Stimulated activated CD8-positive, alpha-beta memory T cell treated with anti-CD3 and anti-CD28 coated beads, Interleukin-15, amount 100 ng/mL, for 4 hours (primary cell): ENCODE data around the gene DGCR6L.
"Not testable (repeated sequence)": the region's sequence is repeated elsewhere in the genome, so short reads cannot be mapped to it uniquely, and the experiment has no call there.

Source experiments
- DNase-seq, 2 donors: peaks; one replicate each; pipeline ENCODE4 v3.0.0-alpha.2; 2020; ENCODE audit warnings: low read depth in 2 of 2

The DGCR6L gene

DNA sequence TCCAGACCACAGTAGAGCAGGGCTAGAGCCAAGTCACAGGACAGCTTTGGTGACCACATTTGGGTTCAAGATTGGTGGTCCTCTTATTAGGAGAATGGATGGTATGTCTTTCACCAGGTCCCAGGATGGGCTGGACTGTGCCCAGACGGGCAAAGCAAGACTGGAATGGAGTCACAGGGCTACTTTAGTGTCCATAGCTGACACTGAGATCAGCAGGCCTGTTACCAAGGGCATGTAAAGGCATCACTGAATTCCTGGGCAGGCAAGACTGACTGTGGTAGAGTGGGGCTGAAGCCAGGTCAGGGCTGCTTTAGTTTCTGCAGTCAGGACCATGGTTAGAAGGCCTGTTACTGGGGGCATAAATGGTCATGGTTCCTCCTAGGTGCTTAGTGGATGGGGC is 6.1 kb upstream of the DGCR6L start:
- DNase-seq = not testable (repeated sequence)

GRCh38 chr22:20324139-20324516 is 4.3 kb upstream of the DGCR6L start:
- no peak for DNase-seq

DNA sequence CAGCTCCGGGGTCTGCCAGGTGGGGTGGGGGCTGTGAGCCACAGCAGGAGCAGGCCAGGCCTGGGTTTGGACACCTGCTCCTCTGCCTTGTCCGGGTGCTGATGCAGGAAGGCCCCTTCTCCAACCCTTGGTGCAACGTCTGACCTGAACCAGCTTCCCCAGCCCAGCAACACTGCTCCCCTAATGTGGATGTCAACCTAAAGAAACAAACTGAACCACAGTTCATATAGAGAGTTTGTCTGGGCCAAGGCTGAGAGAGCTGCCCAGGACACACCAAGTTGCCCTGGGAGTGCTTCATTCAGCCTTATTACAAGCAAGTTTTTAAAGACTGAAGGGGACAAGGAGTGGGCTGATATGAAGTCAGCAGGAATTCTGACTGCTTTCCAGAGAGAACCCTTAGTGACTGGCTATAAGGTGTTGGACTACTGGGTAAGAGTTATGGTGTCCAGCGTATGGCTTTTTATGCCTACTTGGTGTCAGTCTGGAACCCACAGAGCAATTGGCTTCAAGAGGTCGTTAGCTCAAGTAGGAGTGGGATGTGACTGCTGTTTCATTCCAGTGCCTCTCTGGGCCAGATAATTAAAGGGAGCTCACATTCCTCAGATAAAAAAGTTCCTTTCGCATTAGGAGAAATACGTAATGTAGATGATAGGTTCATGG is 1.8 kb upstream of the DGCR6L start:
- DNase-seq = not testable (repeated sequence)

- DNase-seq = not testable (repeated sequence)
These were observed 1.0 kb upstream of the DGCR6L start for GRCh38 chr22:20320659-20321551.

DNA sequence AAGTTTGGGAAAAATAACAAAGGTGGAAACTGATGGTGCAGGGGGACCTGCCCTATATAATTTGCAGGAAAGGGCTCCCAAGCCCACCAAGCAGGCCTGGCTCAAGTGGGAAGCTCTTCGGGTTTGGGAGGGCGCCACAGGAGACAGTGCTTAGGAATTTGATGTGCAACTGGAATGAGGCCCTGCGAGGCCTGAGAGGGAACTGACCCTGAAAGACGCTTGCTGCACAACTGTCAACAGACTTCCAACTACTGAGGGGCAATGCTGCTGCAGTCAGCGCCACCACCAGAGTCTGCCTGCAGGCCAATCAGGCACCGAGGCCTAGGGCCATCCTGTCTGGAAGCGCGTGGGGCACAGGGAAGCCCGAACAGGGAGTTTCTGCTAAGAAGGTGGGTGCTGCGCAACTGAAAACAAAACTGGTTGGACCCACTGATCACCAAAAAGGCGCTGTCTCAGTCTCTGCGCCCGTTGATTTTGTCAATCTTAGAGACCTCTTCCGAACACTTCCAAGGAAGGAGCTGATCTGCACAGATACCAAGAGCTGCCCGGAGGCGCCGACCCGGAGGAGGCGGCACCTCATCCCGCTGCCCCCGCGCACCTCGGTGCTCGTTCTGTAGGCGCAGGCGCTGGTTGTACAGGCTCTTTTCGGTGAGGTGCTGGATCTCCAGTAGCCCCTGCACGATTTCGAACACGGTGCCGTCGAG is 667 bp downstream of the DGCR6L start:
- no peak for DNase-seq

DNA sequence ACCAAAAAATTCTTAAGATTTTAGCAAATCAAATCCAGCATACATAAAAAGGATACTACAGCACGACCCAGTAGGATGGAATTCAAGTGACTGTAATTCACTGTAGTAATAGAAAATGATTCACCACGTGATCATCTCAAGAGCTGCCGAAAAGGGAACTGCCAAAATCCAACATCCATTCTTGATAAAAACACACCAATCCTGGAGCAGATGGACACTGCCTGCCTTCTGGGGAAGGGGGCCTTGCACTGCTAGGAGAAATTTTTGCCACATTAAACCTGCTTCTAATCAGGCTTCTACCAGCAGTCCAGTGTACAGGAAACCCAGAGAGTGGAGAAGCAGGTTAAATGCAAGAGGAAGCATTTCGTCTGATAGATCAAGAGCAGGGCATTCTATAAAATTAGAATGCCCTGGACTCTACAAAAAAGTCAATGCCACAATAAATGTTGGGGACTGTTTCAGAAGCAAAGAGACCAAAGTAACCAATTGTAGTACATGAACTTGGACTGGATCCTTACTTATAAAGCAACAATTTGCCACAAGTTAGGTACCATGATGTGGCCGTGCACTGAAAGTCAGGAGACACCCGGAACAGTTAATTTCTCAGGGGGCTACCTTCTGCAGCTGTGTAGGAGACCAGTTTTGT is 1.7 kb downstream of the DGCR6L start:
- DNase-seq = not testable (repeated sequence)

GRCh38 chr22:20317402-20318042 is 2.3 kb downstream of the DGCR6L start:
- DNase-seq = not testable (repeated sequence)

DNA sequence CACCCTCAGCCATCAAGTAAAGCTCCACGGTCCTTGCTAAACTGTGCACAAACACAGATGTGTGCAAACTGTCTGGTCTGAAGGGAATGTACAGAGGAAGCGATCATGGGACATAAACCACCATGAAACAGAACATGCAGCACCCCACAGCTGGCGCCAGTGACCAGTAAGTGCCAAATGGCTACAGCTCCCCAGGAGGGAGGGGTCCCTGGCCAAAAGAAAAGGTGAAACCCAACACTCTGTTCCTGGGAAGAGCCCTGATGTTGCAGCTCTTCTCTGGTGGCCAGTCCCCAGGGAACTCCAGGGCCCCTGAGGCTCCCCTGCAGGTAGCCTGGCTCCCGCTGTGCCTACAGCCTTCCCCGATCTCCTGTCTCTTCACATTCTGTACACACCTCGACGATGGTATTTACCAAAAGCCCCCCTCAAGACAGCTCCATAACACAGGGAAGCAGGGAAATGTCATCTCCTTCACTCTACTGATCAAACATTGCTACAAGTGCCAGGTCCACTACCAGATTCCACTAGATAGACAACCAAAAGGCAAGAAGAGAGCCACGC is 2.9 kb downstream of the DGCR6L start:
- DNase-seq = no peak

DNA sequence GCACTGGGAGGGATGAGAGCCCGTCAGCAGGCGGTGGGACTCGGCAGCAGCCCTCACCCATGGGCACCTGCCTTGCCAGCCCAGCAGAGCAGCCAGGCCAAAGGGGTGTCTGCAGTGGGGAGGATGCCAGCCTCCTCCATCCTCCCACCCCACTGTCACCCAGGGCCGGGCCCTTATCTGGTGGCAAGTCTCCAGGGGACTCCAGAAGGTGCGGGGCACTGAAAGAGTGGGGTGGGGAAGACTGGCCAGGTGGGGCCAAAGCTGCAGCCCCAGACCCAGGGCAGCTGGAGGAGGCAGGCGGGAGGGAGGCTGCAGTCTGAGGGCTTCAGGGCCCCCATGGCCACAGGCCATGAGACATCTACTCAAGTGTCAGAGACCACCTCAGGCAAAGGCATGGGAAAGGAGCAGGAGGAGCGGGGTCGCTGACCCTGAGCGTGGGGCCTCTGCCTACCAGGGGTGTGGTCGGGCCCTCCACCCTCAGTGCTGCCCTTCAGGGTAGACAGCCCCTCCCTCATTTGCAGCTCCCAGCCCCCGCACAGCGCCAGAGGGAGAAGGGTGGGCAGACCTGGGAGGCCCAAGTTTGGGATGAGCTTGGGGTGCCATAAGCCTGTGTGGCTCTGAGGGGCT is 3.5 kb downstream of the DGCR6L start:
- no peak for DNase-seq

- DNase-seq = no peak
These were observed 4.3 kb downstream of the DGCR6L start for GRCh38 chr22:20315337-20316216.

DNA sequence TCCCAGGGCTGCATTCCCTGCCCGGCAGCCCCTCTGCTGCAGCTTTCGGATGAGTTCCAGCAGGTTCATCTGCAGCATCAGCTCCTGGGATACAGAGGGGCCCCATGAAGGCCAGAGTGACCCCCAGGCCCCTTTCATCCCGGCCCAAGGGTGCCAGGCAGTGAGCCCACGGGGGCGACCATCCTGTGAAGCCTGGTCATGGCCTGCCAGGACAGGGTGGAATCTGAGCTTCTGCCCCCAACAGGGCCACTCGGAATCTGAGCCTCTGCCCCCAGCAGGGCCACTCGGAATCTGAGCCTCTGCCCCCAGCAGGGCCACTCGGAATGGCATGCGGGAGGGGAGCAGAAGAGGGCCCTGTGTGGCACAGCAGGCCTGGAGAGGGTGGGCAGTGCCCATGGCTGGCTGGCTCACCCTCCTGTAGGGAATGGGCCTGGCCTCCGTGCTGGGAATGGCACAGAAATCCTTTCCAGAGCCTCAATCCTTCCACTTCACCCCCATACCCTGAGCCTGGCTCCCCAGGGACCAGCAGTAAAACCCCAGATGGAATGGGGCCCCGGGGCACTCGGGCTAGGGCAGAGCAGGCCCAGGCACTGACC is 5.0 kb downstream of the DGCR6L start:
- not testable (repeated sequence) for DNase-seq

DNA sequence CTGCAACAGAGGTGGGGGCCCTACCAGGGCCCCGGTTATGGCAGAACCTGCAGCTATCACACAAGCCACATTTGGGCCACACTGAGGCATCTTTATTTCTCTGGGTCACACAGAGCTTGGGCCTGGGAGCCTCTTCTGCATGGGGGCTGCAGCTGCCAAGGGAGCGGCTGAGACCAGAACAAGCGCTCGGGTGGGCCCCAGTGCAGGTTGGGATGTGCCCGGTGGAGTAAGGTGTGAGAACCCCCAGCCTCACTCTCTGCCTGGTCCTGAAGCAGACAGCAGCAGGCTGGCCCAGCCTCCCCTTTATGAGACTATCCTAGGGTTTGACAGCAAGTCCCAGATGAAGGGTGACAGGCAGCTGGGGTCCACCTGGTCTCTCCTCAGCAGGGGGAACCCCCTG is 5.7 kb downstream of the DGCR6L start:
- DNase-seq = not testable (repeated sequence)

DNA sequence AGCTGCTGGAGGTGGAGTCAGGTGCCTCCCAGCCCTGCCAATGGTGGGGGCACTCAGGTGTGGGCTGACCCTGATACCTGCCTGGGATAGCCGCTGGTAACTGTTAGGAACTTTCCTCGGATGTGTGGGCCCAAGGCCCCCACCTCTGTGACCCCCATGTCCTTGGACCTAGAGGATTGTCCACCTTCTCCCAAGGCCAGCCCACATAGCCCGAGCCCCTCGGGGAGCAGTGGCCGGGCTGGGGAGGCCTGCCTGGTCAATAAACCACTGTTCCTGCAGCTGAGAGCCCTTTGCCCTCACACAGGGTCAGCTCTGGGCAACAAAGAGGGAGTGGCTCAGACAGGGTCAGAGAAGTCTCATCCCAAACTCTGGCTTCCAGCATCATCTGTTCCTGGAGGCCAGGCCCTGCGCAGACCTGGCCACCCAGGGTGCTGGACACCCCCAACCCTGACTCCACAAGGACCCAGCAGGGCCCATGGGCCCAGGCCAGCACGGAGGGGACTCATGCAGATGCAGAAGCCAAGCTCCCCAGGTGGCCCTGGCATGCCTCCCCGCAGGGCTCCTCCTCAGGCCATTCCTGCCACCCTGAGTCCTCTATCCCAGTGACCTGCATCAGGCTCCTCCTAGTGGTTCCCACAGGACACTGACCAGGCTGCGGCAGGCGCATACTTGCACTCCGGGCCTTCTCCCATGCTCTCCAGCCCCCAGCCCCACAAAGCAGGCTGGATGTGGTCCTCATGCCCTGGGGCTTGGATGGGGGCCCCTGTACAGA is 6.4 kb downstream of the DGCR6L start:
- DNase-seq = not testable (repeated sequence)

DNA sequence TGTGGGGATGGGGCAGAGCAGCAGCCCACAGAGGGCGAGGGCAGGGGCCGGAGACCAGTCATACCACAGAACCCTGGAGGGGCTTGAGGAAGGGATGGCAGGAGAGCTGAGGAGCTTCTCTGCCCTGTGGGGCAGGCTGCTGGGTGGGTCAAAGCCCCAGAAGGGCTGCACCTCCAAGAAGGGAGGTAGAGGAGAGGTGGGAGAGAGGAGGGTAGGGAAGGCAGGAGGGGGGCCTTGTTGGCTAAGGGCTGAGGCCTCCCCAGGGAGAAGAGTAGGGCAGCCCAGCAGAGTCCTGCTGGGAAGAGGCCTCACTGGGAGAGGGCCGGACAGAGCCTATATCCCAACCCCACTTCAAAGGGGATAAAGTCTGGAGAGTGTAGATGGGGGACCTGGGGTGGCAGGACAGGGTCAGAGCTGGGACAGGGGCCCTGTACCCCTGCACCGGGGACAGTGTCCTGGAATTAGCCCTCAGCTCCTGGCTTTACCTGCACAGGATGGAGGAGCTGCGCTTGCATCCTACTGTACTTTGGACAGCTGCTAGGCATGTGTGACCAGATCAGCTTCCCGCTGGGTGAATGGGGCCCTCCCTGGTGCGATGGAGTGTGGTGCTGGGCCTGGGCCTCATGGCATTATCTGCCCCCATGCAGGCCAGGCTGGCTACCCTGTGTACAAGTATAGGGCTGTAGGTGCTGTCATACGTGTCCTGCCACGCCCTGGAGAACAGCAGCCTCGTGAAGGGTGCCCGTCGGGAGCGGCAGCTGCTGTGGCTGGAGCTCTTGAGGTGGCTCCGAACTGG is 7.3 kb downstream of the DGCR6L start:
- no peak for DNase-seq

- not testable (repeated sequence) for DNase-seq
These were observed 8.4 kb downstream of the DGCR6L start for GRCh38 chr22:20311249-20312062.

DNA sequence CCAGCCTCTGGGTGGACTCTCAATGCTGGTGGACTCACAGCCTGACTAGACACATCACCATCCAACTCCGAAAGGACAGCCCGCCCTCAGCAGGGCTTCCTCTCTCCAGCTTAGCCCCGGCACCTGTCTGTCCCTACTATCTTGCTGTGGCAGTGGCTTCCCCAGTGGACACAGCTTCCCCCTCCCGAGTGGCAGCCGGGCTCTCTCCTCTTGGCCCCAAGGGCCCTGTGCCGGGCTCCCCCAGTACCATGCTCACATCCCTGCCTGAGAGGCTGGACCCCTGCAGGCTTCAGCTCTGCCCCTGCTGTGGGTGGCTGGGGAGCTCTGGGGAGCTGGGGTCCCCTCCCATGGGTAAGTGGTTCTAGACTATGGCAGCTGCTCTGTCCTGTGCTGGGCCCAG is 9.1 kb downstream of the DGCR6L start:
- DNase-seq = not testable (repeated sequence)

DNA sequence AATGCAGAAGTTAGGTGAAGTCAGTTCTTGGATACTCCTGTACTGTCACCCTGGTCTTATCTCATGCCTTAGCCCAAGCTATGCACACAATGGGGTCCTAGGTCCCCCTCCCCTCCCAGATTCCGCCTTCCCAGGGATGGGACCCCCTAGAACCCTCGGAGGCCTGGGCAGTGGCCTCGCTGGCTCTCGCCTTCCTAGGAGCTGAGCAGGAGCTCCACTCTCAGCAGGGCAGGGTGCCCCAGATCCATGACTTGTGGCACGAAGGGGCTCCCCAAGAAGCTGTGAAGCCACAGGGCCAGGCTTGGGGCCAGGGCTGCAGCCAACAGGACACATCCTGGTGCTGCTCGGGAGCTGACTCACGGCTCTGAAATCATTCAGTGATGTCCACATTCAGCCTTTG is 9.7 kb downstream of the DGCR6L start:
- DNase-seq = not testable (repeated sequence)
